Camera-type eye (tissue), 1 donor: ENCODE measurements around the gene RARG. TPM values are rescaled to one million over a fixed set of nuclear protein-coding genes. Genes with fewer than 3 reads are reported as not detected.

Experiments
- total RNA-seq: library from RNA; depleted of rRNA; stranded (reverse); fragments of >200 nt; gene quantifications from one replicate; pipeline ENCODE4 v1.2.3, GENCODE V29; 2014

Gene RARG
- 50.7 TPM for total RNA-seq

DNA sequence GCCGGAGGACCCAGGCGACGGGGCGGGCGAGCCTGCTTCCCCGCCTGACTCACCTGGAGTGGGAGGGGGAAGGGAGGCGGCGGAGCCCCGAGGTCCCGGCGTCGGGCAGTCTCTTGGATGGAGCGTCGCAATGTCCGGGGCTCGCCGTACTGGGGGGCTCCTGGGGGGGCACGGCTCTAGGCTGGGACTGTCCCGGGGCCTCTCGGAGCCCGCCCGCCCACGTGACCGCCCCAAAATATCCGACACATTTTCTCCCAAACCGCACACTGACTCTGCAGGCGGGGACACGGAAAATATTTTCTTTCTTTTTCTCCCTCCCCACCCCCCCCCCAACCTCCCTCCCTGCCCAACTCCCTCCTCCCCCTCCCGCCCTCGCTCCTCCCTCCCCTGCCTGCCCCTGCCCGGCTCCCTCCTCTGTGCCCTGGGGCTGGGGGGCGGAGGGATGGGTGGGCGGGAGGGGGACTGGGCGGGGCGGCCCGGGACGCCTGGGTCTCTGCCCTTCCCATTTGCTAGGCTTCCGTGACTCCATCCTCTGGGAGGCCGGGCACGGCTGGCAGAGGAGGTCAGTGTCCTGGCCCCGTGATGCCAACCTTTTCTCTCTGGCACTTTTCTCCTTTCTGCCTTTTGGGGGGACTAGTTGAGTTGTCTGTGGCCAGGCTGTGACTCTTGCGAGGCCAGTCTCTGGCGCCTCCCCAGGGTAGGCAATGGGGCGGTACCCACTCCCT, at the start of gene RARG:
RARG (minus strand) TSS at position 289 of the 725 bp plus-strand sequence. CDS start 4,664 bp downstream, outside the sequence.

GRCh38 chr12:53267999-53268629, 36.1 kb upstream of the RARG start, which contains the start of gene ESPL1:
ESPL1 (plus strand) TSS chr12:53268299; CDS start chr12:53268767, 468 bp downstream.

GRCh38 chr12:53207042-53207441, 25.0 kb downstream of the RARG start, which contains the start of gene ITGB7:
ITGB7 (minus strand) TSS chr12:53207251; CDS start chr12:53200443, 6,808 bp downstream.

DNA sequence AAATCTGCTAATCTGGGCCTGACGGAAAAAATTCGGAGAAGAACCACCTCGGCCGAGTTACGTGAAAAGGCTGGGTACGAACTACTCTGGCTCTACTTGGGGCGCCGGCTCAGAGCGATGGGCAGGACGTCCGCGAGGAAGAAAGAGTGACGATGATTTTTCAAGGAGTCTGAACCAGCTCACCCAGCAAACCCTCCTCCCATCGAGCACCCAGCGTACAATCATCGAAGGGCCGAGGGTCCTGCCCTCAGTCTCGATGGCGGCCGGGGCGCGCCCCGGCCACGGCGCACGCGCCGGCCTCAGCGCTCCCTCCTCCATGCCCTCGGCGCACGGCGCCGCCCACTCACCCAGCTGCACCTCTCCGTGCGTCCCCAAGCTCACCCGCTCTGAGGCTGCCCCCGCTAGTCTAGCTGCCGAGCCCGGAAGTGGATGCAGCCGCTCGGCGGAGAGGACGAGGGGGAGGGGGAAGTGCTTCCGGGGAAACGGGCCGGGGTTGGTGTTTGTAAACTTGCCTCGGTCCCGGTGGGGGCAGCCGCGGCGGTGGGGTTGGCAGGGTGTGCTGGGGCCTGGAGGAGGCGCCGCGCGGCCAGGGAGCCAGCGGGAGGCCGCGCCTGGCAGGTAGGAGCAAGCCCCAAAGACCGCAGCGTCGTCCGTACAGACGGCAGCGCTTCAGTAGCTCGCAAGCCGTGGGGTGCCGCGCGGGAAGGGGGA, 51.6 kb downstream of the RARG start, which contains the start of the genes CSAD and ZNF740:
CSAD (minus strand) TSS at position 706 of the 711 bp plus-strand sequence. CDS start 7,455 bp downstream, outside the sequence.
ZNF740 (plus strand) TSS at position 503 of the 711 bp plus-strand sequence. CDS start 1,262 bp downstream, outside the sequence.

Other genes with a start within 250 kb of the RARG start
- gene EIF4B, start 225.8 kb downstream of the RARG start, total RNA-seq, result 622 TPM
- 52.0 TPM for gene TNS2, start 182.1 kb downstream of the RARG start, total RNA-seq
- 24.6 TPM for gene SPRYD3, start 152.8 kb downstream of the RARG start, total RNA-seq
- 116 TPM for gene IGFBP6, start 134.5 kb downstream of the RARG start, total RNA-seq
- gene SOAT2, start 128.7 kb downstream of the RARG start, total RNA-seq, result 0.44 TPM
- gene ZNF740, start 51.5 kb downstream of the RARG start, total RNA-seq, result 32.8 TPM
- 48.7 TPM for gene CSAD, start 51.3 kb downstream of the RARG start, total RNA-seq
- 2.9 TPM for gene ITGB7, start 25.0 kb downstream of the RARG start, total RNA-seq
- gene ESPL1, start 36.1 kb upstream of the RARG start, total RNA-seq, result 6.7 TPM
- gene PFDN5, start 63.3 kb upstream of the RARG start, total RNA-seq, result 295 TPM
- 36.4 TPM for gene MYG1, start 67.5 kb upstream of the RARG start, total RNA-seq
- gene AAAS, start 89.4 kb upstream of the RARG start, total RNA-seq, result 59.4 TPM
- gene SP7, start 104.1 kb upstream of the RARG start, total RNA-seq, result not detected
- gene SP1, start 148.0 kb upstream of the RARG start, total RNA-seq, result 70.4 TPM
- gene AMHR2, start 191.6 kb upstream of the RARG start, total RNA-seq, result 0.71 TPM
- 13.7 TPM for gene PRR13, start 209.5 kb upstream of the RARG start, total RNA-seq
- 469 TPM for gene PCBP2, start 219.9 kb upstream of the RARG start, total RNA-seq